ENCODE results near the gene FLII. TPM values are rescaled to one million over a fixed set of nuclear protein-coding genes. Genes with fewer than 3 reads are reported as not detected.

Gene FLII
- total and polyA plus RNA-seq, 2 of the 13 experiments (the other 11 are each of a cell fraction or from before 2014, with no cell fraction given): 130 to 303 TPM

- TF ChIP-seq ZNF414 (CRISPR knock-in tag; IDR thresholded peaks at IDR 0.05): 0 out of 2 replicates have a peak, but pooled peaks have one; percentile 78
- TF ChIP-seq MED13 (CRISPR knock-in tag; IDR thresholded peaks at IDR 0.05): peak; percentile 25; the same call in 1 of the 2 replicates
- peak; percentile 56; the same call in 1 of the 2 replicates for TF ChIP-seq ZNF607 (CRISPR knock-in tag; IDR thresholded peaks at IDR 0.05; ENCODE audit: borderline replicate concordance)
- peak; percentile 93 for TF ChIP-seq ZFX (CRISPR knock-in tag; IDR thresholded peaks at IDR 0.05; ENCODE audit: low read depth)
- no peak for TF ChIP-seq ZNF121 (CRISPR knock-in tag; IDR thresholded peaks at IDR 0.05)
- 0 out of 2 replicates have a peak, but pooled peaks have one; percentile 11 for TF ChIP-seq CCDC6 (CRISPR knock-in tag; IDR thresholded peaks at IDR 0.05)
- TF ChIP-seq ZNF777 (CRISPR knock-in tag; IDR thresholded peaks at IDR 0.05): 0 out of 2 replicates have a peak, but pooled peaks have one; percentile 54
- no peak for TF ChIP-seq ZNF33A (CRISPR knock-in tag; IDR thresholded peaks at IDR 0.05; ENCODE audit: borderline replicate concordance)
- TF ChIP-seq SMAD9 (CRISPR knock-in tag; IDR thresholded peaks at IDR 0.05): 0 out of 2 replicates have a peak, but pooled peaks have one; percentile 15
- no peak for TF ChIP-seq ZKSCAN1 (IDR thresholded peaks at IDR 0.05; ENCODE audit: low read length)
- TF ChIP-seq SKI (IDR thresholded peaks at IDR 0.05; ENCODE audit: partially characterized antibody): no peak
- TF ChIP-seq ZSCAN20 (CRISPR knock-in tag; IDR thresholded peaks at IDR 0.05; ENCODE audit: borderline replicate concordance): 0 out of 2 replicates have a peak, but pooled peaks have one; percentile 0
- TF ChIP-seq CCAR2 (optimal IDR thresholded peaks at IDR 0.05; ENCODE audit: low read depth, low read length): no peak
- TF ChIP-seq, protein P1, sequence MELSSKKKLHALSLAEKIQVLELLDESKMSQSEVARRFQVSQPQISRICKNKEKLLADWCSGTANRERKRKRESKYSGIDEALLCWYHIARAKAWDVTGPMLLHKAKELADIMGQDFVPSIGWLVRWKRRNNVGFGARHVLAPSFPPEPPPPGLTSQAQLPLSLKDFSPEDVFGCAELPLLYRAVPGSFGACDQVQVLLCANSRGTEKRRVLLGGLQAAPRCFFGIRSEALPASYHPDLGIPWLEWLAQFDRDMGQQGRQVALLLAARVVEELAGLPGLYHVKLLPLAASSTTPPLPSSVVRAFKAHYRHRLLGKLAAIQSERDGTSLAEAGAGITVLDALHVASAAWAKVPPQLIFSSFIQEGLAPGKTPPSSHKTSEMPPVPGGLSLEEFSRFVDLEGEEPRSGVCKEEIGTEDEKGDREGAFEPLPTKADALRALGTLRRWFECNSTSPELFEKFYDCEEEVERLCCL (CRISPR knock-in tag; IDR thresholded peaks at IDR 0.05; ENCODE audit: borderline replicate concordance): no peak
- no peak for TF ChIP-seq ZNF850 (CRISPR knock-in tag; conservative IDR thresholded peaks at IDR 0.05)
- TF ChIP-seq HMGA1 (CRISPR knock-in tag; conservative IDR thresholded peaks at IDR 0.05): no peak
- peak; percentile 96 for TF ChIP-seq ZFP91 (CRISPR knock-in tag; IDR thresholded peaks at IDR 0.05; ENCODE audit: borderline replicate concordance)
- TF ChIP-seq BORCS8-MEF2B (CRISPR knock-in tag; IDR thresholded peaks at IDR 0.05): no peak
- no peak for TF ChIP-seq HNF4G (IDR thresholded peaks at IDR 0.05; ENCODE audit: borderline replicate concordance, low read depth, low read length)
- TF ChIP-seq HNF4G (CRISPR knock-in tag; IDR thresholded peaks at IDR 0.05; ENCODE audit: borderline replicate concordance, low read depth): no peak
- TF ChIP-seq NFRKB (IDR thresholded peaks at IDR 0.05): no peak
- TF ChIP-seq HNRNPLL (IDR thresholded peaks at IDR 0.05; ENCODE audit: low read depth, low read length, poor library complexity, severe bottlenecking): peak; percentile 87
- TF ChIP-seq ZC3H13 (CRISPR knock-in tag; IDR thresholded peaks at IDR 0.05): peak; percentile 73
- peak; percentile 84; the same call in 1 of the 2 replicates for TF ChIP-seq MYC (CRISPR knock-in tag; IDR thresholded peaks at IDR 0.05; ENCODE audit: borderline replicate concordance)
- no peak for TF ChIP-seq GLI4 (CRISPR knock-in tag; IDR thresholded peaks at IDR 0.05; ENCODE audit: borderline replicate concordance)
- no peak for TF ChIP-seq NFKBIZ (CRISPR knock-in tag; IDR thresholded peaks at IDR 0.05)
- TF ChIP-seq DMAP1 (CRISPR knock-in tag; IDR thresholded peaks at IDR 0.05): peak; percentile 53; the same call in 1 of the 2 replicates
- TF ChIP-seq CENPX (CRISPR knock-in tag; IDR thresholded peaks at IDR 0.05): no peak
Observed at GRCh38 chr17:18258356-18259038, at the start of gene FLII (continued).

Measured in HepG2 (cell line).